ENCODE data around the gene AMER3. TPM values are rescaled to one million over a fixed set of nuclear protein-coding genes. Genes with fewer than 3 reads are reported as not detected.

Gene AMER3
- total and polyA plus RNA-seq, 2 experiments from 2014 or later, result 0.05 to 0.49 TPM

DNA sequence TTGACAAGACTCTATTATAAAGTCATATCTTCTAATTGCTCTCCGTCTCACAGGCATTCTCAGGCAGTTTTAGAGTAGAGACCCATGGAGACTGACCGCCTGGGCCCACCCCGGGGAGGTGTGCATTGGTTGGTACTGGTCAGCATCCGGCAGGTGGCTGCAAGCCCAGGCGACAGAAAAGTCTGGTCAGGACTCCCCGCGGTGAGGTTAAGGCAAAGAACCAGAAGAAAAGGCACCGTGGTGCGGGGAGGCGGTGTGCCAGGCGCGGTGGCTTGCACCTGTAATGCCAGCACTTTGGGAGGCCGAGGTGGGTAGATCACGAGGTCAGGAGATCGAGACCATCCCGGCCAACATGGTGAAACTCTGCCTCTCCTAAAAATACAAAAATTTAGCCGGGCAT lies 32.5 kb downstream of the AMER3 start:
- Histone ChIP-seq H3K9me2 (ENCODE audit: insufficient read depth) (no peaks in the 10 kb centered on the region), H3K4me3 (no peak overlapping the region), H2AFZ (no peak overlapping the region), H3K4me2 (no peak overlapping the region), H3F3A (replicated peaks; ENCODE audit: low read depth) (no peaks in the 10 kb centered on the region), H3K4me1 (ENCODE audit: insufficient read depth) (no peaks in the 10 kb centered on the region), H3K27me3 (ENCODE audit: insufficient read depth) (no peaks in the 10 kb centered on the region), H4K20me1 (replicated peaks; ENCODE audit: insufficient read depth) (no peaks in the 10 kb centered on the region), H3K36me3 (ENCODE audit: insufficient read depth) (no peaks in the 10 kb centered on the region), H3K79me2 (replicated peaks; ENCODE audit: insufficient read depth) (no peaks in the 10 kb centered on the region), H3K27ac (ENCODE audit: low read depth) (no peak overlapping the region)
- H3K4me1 Mint-ChIP-seq, result no peaks in the 10 kb centered on the region
- H3K27ac Mint-ChIP-seq, result no peak overlapping the region; the same call in 1 of the 2 replicates
- TF ChIP-seq EZH2 (IDR thresholded peaks at IDR 0.05; ENCODE audit: low read depth, unreplicated experiment) (no peak), STAT1 (IDR thresholded peaks at IDR 0.05; ENCODE audit: unreplicated experiment) (no peak), JUNB (IDR thresholded peaks at IDR 0.05; ENCODE audit: unreplicated experiment) (no peak), EZH2phosphoT487 (IDR thresholded peaks at IDR 0.05; ENCODE audit: unreplicated experiment) (no peak), NANOG (IDR thresholded peaks at IDR 0.05; ENCODE audit: borderline replicate concordance) (no peak), ZNF114 (CRISPR knock-in tag; IDR thresholded peaks at IDR 0.05) (no peak), ZNF331 (CRISPR knock-in tag; IDR thresholded peaks at IDR 0.05; ENCODE audit: low read depth) (no peak), POLR2AphosphoS5 (IDR thresholded peaks at IDR 0.05; ENCODE audit: low read depth) (no peak), CREB1 (CRISPR knock-in tag; IDR thresholded peaks at IDR 0.05; ENCODE audit: low read depth) (no peak)
- TF ChIP-seq, protein P1, sequence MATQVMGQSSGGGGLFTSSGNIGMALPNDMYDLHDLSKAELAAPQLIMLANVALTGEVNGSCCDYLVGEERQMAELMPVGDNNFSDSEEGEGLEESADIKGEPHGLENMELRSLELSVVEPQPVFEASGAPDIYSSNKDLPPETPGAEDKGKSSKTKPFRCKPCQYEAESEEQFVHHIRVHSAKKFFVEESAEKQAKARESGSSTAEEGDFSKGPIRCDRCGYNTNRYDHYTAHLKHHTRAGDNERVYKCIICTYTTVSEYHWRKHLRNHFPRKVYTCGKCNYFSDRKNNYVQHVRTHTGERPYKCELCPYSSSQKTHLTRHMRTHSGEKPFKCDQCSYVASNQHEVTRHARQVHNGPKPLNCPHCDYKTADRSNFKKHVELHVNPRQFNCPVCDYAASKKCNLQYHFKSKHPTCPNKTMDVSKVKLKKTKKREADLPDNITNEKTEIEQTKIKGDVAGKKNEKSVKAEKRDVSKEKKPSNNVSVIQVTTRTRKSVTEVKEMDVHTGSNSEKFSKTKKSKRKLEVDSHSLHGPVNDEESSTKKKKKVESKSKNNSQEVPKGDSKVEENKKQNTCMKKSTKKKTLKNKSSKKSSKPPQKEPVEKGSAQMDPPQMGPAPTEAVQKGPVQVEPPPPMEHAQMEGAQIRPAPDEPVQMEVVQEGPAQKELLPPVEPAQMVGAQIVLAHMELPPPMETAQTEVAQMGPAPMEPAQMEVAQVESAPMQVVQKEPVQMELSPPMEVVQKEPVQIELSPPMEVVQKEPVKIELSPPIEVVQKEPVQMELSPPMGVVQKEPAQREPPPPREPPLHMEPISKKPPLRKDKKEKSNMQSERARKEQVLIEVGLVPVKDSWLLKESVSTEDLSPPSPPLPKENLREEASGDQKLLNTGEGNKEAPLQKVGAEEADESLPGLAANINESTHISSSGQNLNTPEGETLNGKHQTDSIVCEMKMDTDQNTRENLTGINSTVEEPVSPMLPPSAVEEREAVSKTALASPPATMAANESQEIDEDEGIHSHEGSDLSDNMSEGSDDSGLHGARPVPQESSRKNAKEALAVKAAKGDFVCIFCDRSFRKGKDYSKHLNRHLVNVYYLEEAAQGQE (IDR thresholded peaks at IDR 0.05; ENCODE audit: unreplicated experiment), result no peak
- TF ChIP-seq, protein P2, sequence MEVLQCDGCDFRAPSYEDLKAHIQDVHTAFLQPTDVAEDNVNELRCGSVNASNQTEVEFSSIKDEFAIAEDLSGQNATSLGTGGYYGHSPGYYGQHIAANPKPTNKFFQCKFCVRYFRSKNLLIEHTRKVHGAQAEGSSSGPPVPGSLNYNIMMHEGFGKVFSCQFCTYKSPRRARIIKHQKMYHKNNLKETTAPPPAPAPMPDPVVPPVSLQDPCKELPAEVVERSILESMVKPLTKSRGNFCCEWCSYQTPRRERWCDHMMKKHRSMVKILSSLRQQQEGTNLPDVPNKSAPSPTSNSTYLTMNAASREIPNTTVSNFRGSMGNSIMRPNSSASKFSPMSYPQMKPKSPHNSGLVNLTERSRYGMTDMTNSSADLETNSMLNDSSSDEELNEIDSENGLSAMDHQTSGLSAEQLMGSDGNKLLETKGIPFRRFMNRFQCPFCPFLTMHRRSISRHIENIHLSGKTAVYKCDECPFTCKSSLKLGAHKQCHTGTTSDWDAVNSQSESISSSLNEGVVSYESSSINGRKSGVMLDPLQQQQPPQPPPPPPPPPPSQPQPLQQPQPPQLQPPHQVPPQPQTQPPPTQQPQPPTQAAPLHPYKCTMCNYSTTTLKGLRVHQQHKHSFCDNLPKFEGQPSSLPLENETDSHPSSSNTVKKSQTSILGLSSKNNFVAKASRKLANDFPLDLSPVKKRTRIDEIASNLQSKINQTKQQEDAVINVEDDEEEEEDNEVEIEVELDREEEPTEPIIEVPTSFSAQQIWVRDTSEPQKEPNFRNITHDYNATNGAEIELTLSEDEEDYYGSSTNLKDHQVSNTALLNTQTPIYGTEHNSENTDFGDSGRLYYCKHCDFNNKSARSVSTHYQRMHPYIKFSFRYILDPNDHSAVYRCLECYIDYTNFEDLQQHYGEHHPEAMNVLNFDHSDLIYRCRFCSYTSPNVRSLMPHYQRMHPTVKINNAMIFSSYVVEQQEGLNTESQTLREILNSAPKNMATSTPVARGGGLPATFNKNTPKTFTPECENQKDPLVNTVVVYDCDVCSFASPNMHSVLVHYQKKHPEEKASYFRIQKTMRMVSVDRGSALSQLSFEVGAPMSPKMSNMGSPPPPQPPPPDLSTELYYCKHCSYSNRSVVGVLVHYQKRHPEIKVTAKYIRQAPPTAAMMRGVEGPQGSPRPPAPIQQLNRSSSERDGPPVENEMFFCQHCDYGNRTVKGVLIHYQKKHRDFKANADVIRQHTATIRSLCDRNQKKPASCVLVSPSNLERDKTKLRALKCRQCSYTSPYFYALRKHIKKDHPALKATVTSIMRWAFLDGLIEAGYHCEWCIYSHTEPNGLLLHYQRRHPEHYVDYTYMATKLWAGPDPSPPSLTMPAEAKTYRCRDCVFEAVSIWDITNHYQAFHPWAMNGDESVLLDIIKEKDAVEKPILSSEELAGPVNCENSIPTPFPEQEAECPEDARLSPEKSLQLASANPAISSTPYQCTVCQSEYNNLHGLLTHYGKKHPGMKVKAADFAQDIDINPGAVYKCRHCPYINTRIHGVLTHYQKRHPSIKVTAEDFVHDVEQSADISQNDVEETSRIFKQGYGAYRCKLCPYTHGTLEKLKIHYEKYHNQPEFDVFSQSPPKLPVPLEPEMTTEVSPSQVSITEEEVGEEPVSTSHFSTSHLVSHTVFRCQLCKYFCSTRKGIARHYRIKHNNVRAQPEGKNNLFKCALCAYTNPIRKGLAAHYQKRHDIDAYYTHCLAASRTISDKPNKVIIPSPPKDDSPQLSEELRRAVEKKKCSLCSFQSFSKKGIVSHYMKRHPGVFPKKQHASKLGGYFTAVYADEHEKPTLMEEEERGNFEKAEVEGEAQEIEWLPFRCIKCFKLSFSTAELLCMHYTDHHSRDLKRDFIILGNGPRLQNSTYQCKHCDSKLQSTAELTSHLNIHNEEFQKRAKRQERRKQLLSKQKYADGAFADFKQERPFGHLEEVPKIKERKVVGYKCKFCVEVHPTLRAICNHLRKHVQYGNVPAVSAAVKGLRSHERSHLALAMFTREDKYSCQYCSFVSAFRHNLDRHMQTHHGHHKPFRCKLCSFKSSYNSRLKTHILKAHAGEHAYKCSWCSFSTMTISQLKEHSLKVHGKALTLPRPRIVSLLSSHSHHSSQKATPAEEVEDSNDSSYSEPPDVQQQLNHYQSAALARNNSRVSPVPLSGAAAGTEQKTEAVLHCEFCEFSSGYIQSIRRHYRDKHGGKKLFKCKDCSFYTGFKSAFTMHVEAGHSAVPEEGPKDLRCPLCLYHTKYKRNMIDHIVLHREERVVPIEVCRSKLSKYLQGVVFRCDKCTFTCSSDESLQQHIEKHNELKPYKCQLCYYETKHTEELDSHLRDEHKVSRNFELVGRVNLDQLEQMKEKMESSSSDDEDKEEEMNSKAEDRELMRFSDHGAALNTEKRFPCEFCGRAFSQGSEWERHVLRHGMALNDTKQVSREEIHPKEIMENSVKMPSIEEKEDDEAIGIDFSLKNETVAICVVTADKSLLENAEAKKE (CRISPR knock-in tag; IDR thresholded peaks at IDR 0.05), result no peak
- TF ChIP-seq, protein P3, sequence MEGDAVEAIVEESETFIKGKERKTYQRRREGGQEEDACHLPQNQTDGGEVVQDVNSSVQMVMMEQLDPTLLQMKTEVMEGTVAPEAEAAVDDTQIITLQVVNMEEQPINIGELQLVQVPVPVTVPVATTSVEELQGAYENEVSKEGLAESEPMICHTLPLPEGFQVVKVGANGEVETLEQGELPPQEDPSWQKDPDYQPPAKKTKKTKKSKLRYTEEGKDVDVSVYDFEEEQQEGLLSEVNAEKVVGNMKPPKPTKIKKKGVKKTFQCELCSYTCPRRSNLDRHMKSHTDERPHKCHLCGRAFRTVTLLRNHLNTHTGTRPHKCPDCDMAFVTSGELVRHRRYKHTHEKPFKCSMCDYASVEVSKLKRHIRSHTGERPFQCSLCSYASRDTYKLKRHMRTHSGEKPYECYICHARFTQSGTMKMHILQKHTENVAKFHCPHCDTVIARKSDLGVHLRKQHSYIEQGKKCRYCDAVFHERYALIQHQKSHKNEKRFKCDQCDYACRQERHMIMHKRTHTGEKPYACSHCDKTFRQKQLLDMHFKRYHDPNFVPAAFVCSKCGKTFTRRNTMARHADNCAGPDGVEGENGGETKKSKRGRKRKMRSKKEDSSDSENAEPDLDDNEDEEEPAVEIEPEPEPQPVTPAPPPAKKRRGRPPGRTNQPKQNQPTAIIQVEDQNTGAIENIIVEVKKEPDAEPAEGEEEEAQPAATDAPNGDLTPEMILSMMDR (conservative IDR thresholded peaks at IDR 0.05; ENCODE audit: low read depth in 2 of 2), result no peak
- TF ChIP-seq, protein P4, sequence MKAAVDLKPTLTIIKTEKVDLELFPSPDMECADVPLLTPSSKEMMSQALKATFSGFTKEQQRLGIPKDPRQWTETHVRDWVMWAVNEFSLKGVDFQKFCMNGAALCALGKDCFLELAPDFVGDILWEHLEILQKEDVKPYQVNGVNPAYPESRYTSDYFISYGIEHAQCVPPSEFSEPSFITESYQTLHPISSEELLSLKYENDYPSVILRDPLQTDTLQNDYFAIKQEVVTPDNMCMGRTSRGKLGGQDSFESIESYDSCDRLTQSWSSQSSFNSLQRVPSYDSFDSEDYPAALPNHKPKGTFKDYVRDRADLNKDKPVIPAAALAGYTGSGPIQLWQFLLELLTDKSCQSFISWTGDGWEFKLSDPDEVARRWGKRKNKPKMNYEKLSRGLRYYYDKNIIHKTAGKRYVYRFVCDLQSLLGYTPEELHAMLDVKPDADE (IDR thresholded peaks at IDR 0.05), result no peak
- H3K36me3 Mint-ChIP-seq (ENCODE audit: low read depth), result no peaks in the 10 kb centered on the region
- DNase-seq (ENCODE audit: low spot score), result no peak
- ATAC-seq, result no peak
- peaks cover 3% of the 10 kb centered on the region for H3K27me3 Mint-ChIP-seq (ENCODE audit: insufficient read depth, low read depth, poor library complexity)
- no peaks in the 10 kb centered on the region for H3K9me3 Mint-ChIP-seq
- no peak overlapping the region for H3K4me3 Mint-ChIP-seq
